ENCODE results near the gene ATP6V0D1. TPM values are rescaled to one million over a fixed set of nuclear protein-coding genes. Genes with fewer than 3 reads are reported as not detected.
A peak's percentile ranks its signal among the peaks of the same experiment; 100 is the strongest.
"Not testable (repeated sequence)": the region's sequence is repeated elsewhere in the genome, so short reads cannot be mapped to it uniquely, and the experiment has no call there.

Gene ATP6V0D1
- total RNA-seq, 1 donor = 158 TPM

GRCh38 chr16:67419502-67419901 lies 61.5 kb downstream of the ATP6V0D1 start:
- Histone ChIP-seq H3K36me3 (ENCODE audit: insufficient read depth, low read length) (no peaks in the 10 kb centered on the region), H3K4me1 (ENCODE audit: insufficient read depth, low read length) (peaks cover 7% of the 10 kb centered on the region), H3K27ac (ENCODE audit: low read depth, low read length) (no peak overlapping the region), H3K9me3 (ENCODE audit: low read depth, low read length) (no peaks in the 10 kb centered on the region), H3K27me3 (ENCODE audit: insufficient read depth, low read length) (no peaks in the 10 kb centered on the region), H3K79me2 (ENCODE audit: insufficient read depth, low read length) (peaks cover 5% of the 10 kb centered on the region), H3K4me2 (ENCODE audit: insufficient read depth, low read length) (no peak overlapping the region), H2AFZ (ENCODE audit: low read length) (no peak overlapping the region), H3K4me3 (ENCODE audit: insufficient read depth, low read length) (no peak overlapping the region), H4K20me1 (ENCODE audit: insufficient read depth, low read length) (no peaks in the 10 kb centered on the region)
- TF ChIP-seq CTCF (IDR thresholded peaks at IDR 0.05; ENCODE audit: extremely low read depth, low read depth, low read length) = no peak
- no peak for DNase-seq (ENCODE audit: insufficient read length, low spot score, missing footprints)

DNA sequence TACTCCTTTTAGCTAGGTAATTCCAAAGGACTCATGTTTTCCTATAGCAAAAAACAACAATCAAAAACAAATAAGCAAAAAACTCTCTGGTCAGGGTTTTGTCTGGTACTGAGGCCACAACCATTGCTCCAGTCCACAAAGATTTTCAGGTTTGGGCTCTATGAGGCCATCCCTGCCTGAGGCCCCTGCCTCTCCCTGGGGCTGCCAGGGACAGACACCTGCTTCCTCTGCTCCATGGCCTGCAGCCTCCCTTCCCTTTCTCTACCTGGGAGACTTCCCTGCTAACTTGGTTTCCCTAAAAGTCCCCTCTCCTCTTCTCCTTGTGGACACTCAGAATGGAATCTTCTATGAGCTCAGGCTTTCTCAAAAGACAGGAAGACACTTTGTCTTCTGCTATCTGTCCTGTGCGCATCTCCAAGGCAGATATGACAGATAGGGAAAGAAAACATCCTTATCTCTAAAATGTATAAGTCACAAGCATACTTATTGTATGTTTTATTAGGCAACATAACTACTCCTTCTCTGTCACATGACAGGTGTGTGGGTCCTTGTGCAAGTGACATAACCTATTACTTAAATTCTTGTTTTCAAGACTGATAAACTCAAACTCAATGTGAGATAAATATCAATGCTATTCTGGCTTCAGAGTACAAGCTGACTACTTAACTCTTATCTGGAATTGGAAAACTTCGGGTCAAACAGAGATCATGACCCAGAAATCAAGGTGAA lies 63.5 kb downstream of the ATP6V0D1 start:
- Histone ChIP-seq H3K27me3 (ENCODE audit: insufficient read depth, low read length) (no peaks in the 10 kb centered on the region), H3K36me3 (ENCODE audit: insufficient read depth, low read length) (no peaks in the 10 kb centered on the region), H3K4me1 (ENCODE audit: insufficient read depth, low read length) (peaks cover 7% of the 10 kb centered on the region), H2AFZ (ENCODE audit: low read length) (no peak overlapping the region), H3K4me3 (ENCODE audit: insufficient read depth, low read length) (no peak overlapping the region), H3K9me3 (ENCODE audit: low read depth, low read length) (no peaks in the 10 kb centered on the region), H3K79me2 (ENCODE audit: insufficient read depth, low read length) (peaks cover 12% of the 10 kb centered on the region), H3K4me2 (ENCODE audit: insufficient read depth, low read length) (no peak overlapping the region), H4K20me1 (ENCODE audit: insufficient read depth, low read length) (no peaks in the 10 kb centered on the region), H3K27ac (ENCODE audit: low read depth, low read length) (no peak overlapping the region)
- no peak for TF ChIP-seq CTCF (IDR thresholded peaks at IDR 0.05; ENCODE audit: extremely low read depth, low read depth, low read length)
- DNase-seq (ENCODE audit: insufficient read length, low spot score, missing footprints) = peak; percentile 48

- TF ChIP-seq CTCF (IDR thresholded peaks at IDR 0.05; ENCODE audit: extremely low read depth, low read depth, low read length) = peak; percentile 40
- DNase-seq (ENCODE audit: insufficient read length, low spot score, missing footprints) = peak; percentile 99
- peak within 1 kb of the TSS; percentile 88 for H3K27ac ChIP-seq (ENCODE audit: low read depth, low read length)
- H3K4me2 ChIP-seq (ENCODE audit: insufficient read depth, low read length) = peak within 1 kb of the TSS; percentile 77
- no peaks in the 10 kb centered on the region for H3K27me3 ChIP-seq (ENCODE audit: insufficient read depth, low read length)
- H3K79me2 ChIP-seq (ENCODE audit: insufficient read depth, low read length) = peaks cover 12% of the 10 kb centered on the region
- no peaks in the 10 kb centered on the region for H3K36me3 ChIP-seq (ENCODE audit: insufficient read depth, low read length)
- peak within 1 kb of the TSS; percentile 92 for H2AFZ ChIP-seq (ENCODE audit: low read length)
- peaks cover 7% of the 10 kb centered on the region for H3K4me1 ChIP-seq (ENCODE audit: insufficient read depth, low read length)
- H3K9me3 ChIP-seq (ENCODE audit: low read depth, low read length) = no peaks in the 10 kb centered on the region
- H3K4me3 ChIP-seq (ENCODE audit: insufficient read depth, low read length) = peak within 1 kb of the TSS; percentile 92
- H4K20me1 ChIP-seq (ENCODE audit: insufficient read depth, low read length) = no peaks in the 10 kb centered on the region
These were observed 64.8 kb downstream of the ATP6V0D1 start, which contains the start of gene ZDHHC1 for GRCh38 chr16:67415872-67416793. TSS of gene ZDHHC1 (minus strand) at chr16:67416477. CDS start at chr16:67407775, 8,702 bp downstream.

GRCh38 chr16:67415421-67415820 lies 65.5 kb downstream of the ATP6V0D1 start:
- H3K4me2 ChIP-seq (ENCODE audit: insufficient read depth, low read length) = peak overlapping the region; percentile 77
- H3K27me3 ChIP-seq (ENCODE audit: insufficient read depth, low read length); DNase-seq (ENCODE audit: insufficient read length, low spot score, missing footprints); H3K4me1 ChIP-seq (ENCODE audit: insufficient read depth, low read length); H3K9me3 ChIP-seq (ENCODE audit: low read depth, low read length); H3K36me3 ChIP-seq (ENCODE audit: insufficient read depth, low read length); H4K20me1 ChIP-seq (ENCODE audit: insufficient read depth, low read length): not testable (repeated sequence)
- peak overlapping the region; percentile 88 for H3K27ac ChIP-seq (ENCODE audit: low read depth, low read length)
- H3K4me3 ChIP-seq (ENCODE audit: insufficient read depth, low read length) = peak overlapping the region; percentile 92
- H3K79me2 ChIP-seq (ENCODE audit: insufficient read depth, low read length) = peaks cover 12% of the 10 kb centered on the region
- peak overlapping the region; percentile 92 for H2AFZ ChIP-seq (ENCODE audit: low read length)

Measured in osteoblast (primary cell).